Left hindlimb (tissue), 1 donor: ENCODE data around the gene GGCT.

Source experiments
- DNase-seq: peaks from one replicate; pipeline ENCODE4 v3.0.0-alpha.2; 2018

Gene GGCT

GRCh38 chr7:30476459-30477145, 28.0 kb downstream of the GGCT start:
- no peak for DNase-seq

DNA sequence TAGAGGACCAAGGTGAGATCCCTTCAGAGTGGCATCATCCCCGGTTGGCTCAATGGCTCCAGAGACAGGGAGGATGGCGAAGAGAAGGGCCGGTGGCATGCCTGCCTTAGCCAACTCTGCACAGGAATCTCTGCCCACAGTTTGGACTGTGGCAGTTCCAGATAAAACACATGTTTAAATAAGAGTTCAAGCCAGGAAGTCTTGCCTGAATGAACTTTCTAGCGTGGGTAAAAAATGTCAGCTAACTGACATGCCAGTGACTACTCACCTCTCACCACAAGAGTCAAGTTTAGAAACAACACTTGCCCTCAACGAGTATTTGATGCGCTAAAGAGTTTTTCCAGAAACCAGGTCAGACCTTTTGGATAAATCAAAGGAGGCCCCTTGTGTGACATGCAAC, 29.0 kb downstream of the GGCT start:
- no peak for DNase-seq

DNA sequence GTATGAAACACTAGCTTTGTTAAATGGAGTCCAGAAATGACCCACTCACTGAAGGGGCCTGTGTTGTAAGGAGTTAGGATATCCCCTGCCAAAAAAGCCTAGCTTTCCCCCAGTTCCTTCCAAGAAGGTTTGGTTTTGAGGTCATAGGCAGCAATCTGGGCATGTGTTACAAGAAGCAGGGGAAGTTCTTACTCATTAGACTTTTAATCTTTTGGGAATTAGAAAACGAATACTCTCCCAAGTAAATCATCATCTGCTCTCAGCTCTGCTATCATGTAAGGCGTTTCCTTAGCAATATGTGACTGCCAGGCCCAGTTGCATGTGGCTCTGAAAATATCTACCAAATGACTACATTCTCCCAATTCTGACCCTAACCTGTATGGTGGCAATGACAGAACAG, 29.7 kb downstream of the GGCT start:
- DNase-seq, result no peak

- no peak for DNase-seq
Measured at GRCh38 chr7:30474485-30474884, 30.1 kb downstream of the GGCT start.

- DNase-seq, result no peak
Measured at GRCh38 chr7:30473903-30474302, 30.7 kb downstream of the GGCT start.

- no peak for DNase-seq
Measured at GRCh38 chr7:30472784-30473775, 31.5 kb downstream of the GGCT start.

- no peak for DNase-seq
Measured at GRCh38 chr7:30472081-30472783, 32.4 kb downstream of the GGCT start.

DNA sequence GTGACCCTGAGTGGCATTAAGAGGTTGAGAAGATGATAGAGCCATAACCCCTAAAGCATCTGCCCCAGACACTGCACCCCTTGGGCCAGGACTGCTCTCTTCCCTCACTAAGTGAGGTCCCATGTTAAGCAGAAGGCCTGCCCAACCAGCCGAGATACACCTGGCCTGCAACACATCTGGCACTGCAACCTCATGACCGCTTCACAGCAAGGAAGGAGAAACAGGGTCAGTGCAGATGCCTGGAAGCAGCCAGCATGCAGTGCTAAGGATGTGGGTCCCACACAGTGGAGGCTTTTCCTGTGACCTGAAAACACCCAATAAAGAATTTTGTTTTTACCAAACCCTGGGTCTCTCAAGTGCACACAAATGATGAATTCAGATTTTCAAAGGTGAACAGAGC, 33.4 kb downstream of the GGCT start:
- no peak for DNase-seq

DNA sequence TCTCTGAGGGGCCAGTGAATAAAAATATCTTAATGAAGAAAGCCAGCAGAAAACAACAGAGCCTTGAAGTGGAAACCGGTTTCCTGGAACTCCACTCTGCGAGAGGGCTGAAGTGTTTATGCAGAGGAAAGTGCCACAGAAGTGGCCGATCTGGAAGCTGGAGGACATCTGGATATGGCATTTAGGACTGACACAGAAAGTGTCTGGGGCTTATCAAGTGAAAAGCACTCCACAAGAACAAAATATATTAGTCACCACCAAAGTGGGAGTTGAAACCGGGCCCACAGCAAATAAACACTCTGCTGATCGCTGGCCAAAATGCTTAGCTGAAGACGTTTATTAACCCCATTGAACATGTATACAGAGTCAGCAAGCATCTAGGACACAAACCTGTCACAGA, 33.9 kb downstream of the GGCT start:
- DNase-seq, result no peak

DNA sequence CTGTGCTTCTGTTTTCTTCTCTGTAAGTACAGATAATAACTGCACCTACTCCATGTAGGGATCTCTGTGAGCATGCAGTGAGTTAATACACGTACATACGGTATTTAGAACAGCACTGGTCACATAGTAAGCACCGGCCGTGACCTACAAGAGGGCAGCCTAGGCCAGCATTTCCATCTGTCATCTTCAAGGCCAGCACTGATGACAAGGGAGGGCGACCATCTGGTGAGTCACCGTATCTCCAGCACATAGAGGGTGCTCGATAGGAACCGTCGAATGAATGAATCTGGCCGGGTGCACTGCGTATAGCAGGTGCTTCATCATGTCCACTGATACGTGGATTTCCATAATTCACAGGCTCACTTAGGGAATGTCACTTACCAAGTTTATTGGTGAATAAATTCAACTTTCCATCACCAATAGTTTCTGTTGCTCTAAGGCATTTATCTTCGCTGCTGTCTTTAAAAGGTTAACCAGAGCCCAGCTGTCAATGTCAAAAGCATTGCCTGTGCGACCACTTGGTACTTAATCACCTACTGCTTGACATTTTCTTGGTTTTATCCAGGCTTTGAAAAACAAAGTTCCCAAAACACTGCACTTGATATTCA, 34.4 kb downstream of the GGCT start:
- DNase-seq, result no peak

- DNase-seq, result peak; percentile 91
Measured at GRCh38 chr7:30469303-30469702, 35.3 kb downstream of the GGCT start.

DNA sequence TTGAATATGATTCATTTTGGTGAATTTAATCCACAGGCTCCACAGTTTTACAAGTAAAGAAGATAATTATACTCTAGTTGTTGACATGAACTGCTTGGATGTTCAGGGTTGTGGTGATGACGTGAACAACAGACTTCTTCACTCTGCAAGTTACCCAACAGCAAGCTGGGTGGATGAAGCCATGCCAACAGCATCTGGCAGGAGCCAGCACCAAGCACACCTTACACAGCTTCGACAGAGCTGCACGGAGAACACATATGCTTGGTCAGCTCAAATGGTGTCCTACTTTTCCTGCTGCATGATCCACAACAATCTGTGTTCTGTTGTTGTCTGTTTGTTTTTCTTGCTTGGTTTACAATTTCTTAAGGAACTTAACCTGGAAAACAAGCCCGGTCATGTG, 35.8 kb downstream of the GGCT start:
- no peak for DNase-seq

- DNase-seq, result no peak
Measured at GRCh38 chr7:30468041-30468440, 36.6 kb downstream of the GGCT start.

DNA sequence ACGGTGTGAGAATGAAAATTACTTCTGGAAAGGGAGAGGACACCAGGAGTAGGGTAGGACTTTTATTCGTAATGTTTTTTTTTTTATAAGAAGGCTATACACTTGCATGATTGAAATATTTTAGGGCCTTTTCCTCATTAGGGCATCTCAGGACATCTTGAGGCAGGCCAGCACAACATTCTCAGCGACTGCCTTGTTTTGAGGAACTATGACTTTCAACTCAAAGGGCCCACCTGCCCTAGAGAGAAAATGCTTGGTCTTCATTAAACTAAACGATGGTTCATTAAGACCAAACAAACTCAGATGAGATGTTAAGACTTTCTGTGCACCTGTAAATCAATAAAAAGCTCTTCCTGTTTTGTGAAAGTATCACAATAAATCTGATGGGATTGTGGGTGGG, 37.4 kb downstream of the GGCT start:
- DNase-seq, result no peak

GRCh38 chr7:30466266-30466665, 38.4 kb downstream of the GGCT start:
- DNase-seq, result no peak

- no peak for DNase-seq
Measured at GRCh38 chr7:30465811-30466180, 38.8 kb downstream of the GGCT start.

GRCh38 chr7:30465046-30465810, 39.4 kb downstream of the GGCT start:
- DNase-seq, result no peak

DNA sequence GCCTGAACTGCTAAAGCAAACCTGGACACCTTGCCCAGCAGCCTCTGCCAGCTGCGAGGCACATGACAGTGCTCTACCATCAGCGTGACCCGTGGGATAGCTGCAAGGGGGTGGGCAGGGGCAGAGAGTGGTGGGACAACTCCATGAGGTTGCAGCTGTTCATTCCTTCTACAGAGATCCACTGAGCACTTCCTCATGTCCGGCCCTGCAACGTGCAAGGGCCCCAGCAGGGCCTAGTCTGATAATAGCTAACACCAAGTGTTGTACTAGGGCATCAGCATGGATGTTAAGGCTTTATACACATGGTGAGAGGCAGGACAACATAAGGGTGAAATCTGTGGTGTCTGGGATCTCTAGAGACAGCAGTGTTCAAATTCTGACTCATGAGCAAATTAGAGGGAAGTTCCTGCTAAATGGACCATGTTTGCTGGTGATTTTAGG, 40.4 kb downstream of the GGCT start:
- no peak for DNase-seq

GRCh38 chr7:30463405-30464145, 41.1 kb downstream of the GGCT start:
- no peak for DNase-seq

- DNase-seq, result no peak
Measured at GRCh38 chr7:30462179-30462578, 42.5 kb downstream of the GGCT start.

DNA sequence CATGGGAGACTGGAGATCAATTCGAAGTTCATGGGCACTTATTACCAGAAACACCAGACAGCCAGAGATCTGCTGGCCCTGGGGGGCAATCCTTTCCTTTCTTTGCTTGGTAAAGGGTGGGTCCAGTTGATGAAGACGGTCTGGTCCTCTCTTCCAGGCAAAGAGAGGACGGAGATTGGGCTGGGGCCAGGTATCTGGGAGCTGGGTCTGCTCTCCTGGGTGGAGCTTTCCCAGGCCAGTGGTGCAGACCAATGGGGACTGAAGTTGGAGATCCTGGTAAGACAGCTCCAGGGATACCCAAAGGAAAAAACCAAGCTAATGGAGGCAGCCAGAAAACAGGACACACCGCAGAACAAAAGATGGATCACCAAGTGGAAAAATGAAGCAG, 44.4 kb downstream of the GGCT start:
- DNase-seq, result no peak
